ENCODE results near the gene SIGMAR1. TPM values are rescaled to one million over a fixed set of nuclear protein-coding genes. Genes with fewer than 3 reads are reported as not detected.

SIGMAR1 gene
- total RNA-seq, 1 donor from 2014 or later = 73.2 TPM

- Histone ChIP-seq H3K4me2 (ENCODE audit: low read length) (no peak overlapping the region), H3K4me1 (ENCODE audit: insufficient read depth, low read length) (peaks cover 21% of the 10 kb centered on the region), H3K4me3 (ENCODE audit: insufficient read depth, low read depth, low read length) (no peak overlapping the region), H3K27ac (ENCODE audit: low read depth, low read length) (no peak overlapping the region), H4K20me1 (ENCODE audit: insufficient read depth, low read length) (peaks cover 3% of the 10 kb centered on the region), H3K79me2 (ENCODE audit: insufficient read depth, low read length) (peaks cover 24% of the 10 kb centered on the region), H3K9me3 (ENCODE audit: insufficient read depth, low read depth, low read length) (no peaks in the 10 kb centered on the region), H3K9ac (ENCODE audit: low read length) (no peak overlapping the region), H3K27me3 (ENCODE audit: insufficient read depth, low read length) (no peaks in the 10 kb centered on the region), H3K36me3 (ENCODE audit: insufficient read depth, low read length) (peaks cover 13% of the 10 kb centered on the region), H2AFZ (ENCODE audit: low read depth, low read length) (no peak overlapping the region)
- Mint-ChIP-seq H3K4me3 (ENCODE audit: unreplicated experiment) (no peak overlapping the region), H3K4me1 (ENCODE audit: low read depth, unreplicated experiment) (peaks cover 6% of the 10 kb centered on the region), H3K36me3 (ENCODE audit: low read depth, unreplicated experiment) (peaks cover 21% of the 10 kb centered on the region), H3K27me3 (ENCODE audit: low read depth, unreplicated experiment) (peaks cover 2% of the 10 kb centered on the region), H3K27ac (ENCODE audit: unreplicated experiment) (no peak overlapping the region), H3K9me3 (ENCODE audit: unreplicated experiment) (no peaks in the 10 kb centered on the region)
- no peak for TF ChIP-seq CTCF (IDR thresholded peaks at IDR 0.05; ENCODE audit: insufficient read depth, low read depth, low read length)
- TF ChIP-seq EZH2 (IDR thresholded peaks at IDR 0.05; ENCODE audit: insufficient read depth, low read length) = no peak
- FAIRE-seq (no peak), DNase-seq (ENCODE audit: low read depth) (no peak)
Observed at GRCh38 chr9:34615132-34615531, 22.5 kb downstream of the SIGMAR1 start.

- H3K4me1 Mint-ChIP-seq (ENCODE audit: low read depth, unreplicated experiment) = peaks cover 6% of the 10 kb centered on the region
- Histone ChIP-seq H3K79me2 (ENCODE audit: insufficient read depth, low read length) (peaks cover 12% of the 10 kb centered on the region), H3K4me1 (ENCODE audit: insufficient read depth, low read length) (peaks cover 15% of the 10 kb centered on the region), H3K27me3 (ENCODE audit: insufficient read depth, low read length) (no peaks in the 10 kb centered on the region), H3K9ac (ENCODE audit: low read length) (peak overlapping the region; percentile 97), H3K9me3 (ENCODE audit: insufficient read depth, low read depth, low read length) (no peaks in the 10 kb centered on the region), H3K4me2 (ENCODE audit: low read length) (peak overlapping the region; percentile 100), H3K36me3 (ENCODE audit: insufficient read depth, low read length) (peaks cover 8% of the 10 kb centered on the region), H3K27ac (ENCODE audit: low read depth, low read length) (peak overlapping the region; percentile 52), H2AFZ (ENCODE audit: low read depth, low read length) (peak overlapping the region; percentile 97), H3K4me3 (ENCODE audit: insufficient read depth, low read depth, low read length) (peak overlapping the region; percentile 94), H4K20me1 (ENCODE audit: insufficient read depth, low read length) (peaks cover 3% of the 10 kb centered on the region)
- H3K9me3 Mint-ChIP-seq (ENCODE audit: unreplicated experiment) = no peaks in the 10 kb centered on the region
- peak overlapping the region; percentile 82 for H3K27ac Mint-ChIP-seq (ENCODE audit: unreplicated experiment)
- H3K36me3 Mint-ChIP-seq (ENCODE audit: low read depth, unreplicated experiment) = peaks cover 23% of the 10 kb centered on the region
- DNase-seq (ENCODE audit: low read depth) = peak; percentile 38
- no peak for FAIRE-seq
- peak overlapping the region; percentile 80 for H3K4me3 Mint-ChIP-seq (ENCODE audit: unreplicated experiment)
- peaks cover 2% of the 10 kb centered on the region for H3K27me3 Mint-ChIP-seq (ENCODE audit: low read depth, unreplicated experiment)
- TF ChIP-seq EZH2 (IDR thresholded peaks at IDR 0.05; ENCODE audit: insufficient read depth, low read length) = no peak
- peak; percentile 82 for TF ChIP-seq CTCF (IDR thresholded peaks at IDR 0.05; ENCODE audit: insufficient read depth, low read depth, low read length)
Observed at GRCh38 chr9:34612788-34613390, 24.7 kb downstream of the SIGMAR1 start.

Measured in astrocyte (in vitro differentiated cells and primary cell).